Measurements from ENCODE around the gene ELOVL3. TPM values are rescaled to one million over a fixed set of nuclear protein-coding genes. Genes with fewer than 3 reads are reported as not detected.
"Not testable (repeated sequence)": the region's sequence is repeated elsewhere in the genome, so short reads cannot be mapped to it uniquely, and the experiment has no call there.

Gene ELOVL3
- total RNA-seq, 4 donors from 2014 or later: 0.72 to 4.6 (median 2.1) TPM

- TF ChIP-seq CTCF (IDR thresholded peaks at IDR 0.05): no peak
- ATAC-seq (ENCODE audit: low FRiP score): no peak
- no peak for DNase-seq (ENCODE audit: low spot score)
Observed at GRCh38 chr10:102208311-102209035, 17.6 kb upstream of the ELOVL3 start.

- DNase-seq (ENCODE audit: low spot score) (no peak), ATAC-seq (ENCODE audit: low FRiP score) (no peak)
- no peak for TF ChIP-seq CTCF (IDR thresholded peaks at IDR 0.05)
Observed at GRCh38 chr10:102211615-102212299, 14.3 kb upstream of the ELOVL3 start.

DNA sequence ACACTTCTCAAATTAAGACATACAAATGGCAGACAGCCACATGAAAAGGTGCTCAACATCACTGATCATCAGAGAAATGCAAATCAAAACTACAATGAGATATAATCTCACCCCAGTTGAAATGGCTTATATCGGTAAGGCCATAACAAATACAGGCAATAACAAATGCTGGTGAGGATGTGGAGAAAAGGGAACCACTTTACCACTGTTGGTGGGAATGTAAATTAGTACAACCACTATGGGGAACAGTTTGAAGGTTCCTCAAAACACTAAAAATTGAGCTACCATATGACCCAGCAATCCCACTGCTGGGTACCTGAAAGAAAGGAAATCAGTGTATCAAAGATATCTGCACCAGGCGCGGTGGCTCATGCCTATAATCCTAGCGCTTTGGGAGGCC lies 12.5 kb upstream of the ELOVL3 start:
- DNase-seq (ENCODE audit: low spot score); ATAC-seq (ENCODE audit: low FRiP score): not testable (repeated sequence)

- DNase-seq (ENCODE audit: low spot score) (no peak), ATAC-seq (ENCODE audit: low FRiP score) (no peak)
- no peak for TF ChIP-seq CTCF (IDR thresholded peaks at IDR 0.05)
Observed at GRCh38 chr10:102219370-102219769, 6.7 kb upstream of the ELOVL3 start.

- no peak for DNase-seq (ENCODE audit: low spot score)
- TF ChIP-seq CTCF (IDR thresholded peaks at IDR 0.05): no peak
- ATAC-seq (ENCODE audit: low FRiP score): no peak
Observed at GRCh38 chr10:102220612-102221011, 5.5 kb upstream of the ELOVL3 start.

DNA sequence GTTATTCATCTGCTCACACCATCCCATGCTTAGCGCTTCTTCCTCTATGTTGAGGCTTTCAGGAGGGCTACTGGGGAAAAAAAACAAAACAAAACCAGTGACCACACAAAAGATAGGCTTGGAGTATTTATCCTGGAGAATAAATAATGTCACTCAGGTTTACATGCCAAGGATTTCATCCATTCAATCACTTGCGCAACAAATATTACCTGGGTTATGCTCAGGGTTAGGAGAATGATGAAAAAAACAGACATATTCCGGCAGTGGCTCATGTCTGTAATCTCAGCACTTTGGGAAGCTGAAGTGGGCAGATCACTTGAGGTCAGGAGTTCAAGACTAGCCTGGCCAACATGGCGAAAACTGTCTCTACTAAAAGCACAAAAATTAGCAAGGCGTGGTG lies 3.3 kb upstream of the ELOVL3 start:
- no peak for ATAC-seq (ENCODE audit: low FRiP score)

DNA sequence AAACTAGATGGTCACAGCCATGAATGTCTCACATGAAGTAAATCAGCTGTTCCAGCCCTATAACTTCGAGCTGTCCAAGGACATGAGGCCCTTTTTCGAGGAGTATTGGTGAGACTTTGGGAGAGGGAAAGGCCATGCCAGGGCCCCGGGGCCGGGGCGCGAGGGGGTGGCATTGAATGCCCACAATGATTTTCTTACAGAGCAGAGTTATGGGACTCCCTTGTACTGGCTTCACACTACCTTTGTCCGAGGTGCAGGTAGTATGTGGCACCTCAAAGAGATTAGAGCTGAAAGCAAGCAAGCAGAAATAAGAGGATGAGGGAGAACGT lies 407 bp downstream of the ELOVL3 start:
- ATAC-seq (ENCODE audit: low FRiP score) (no peak), DNase-seq (ENCODE audit: low spot score) (no peak)
- TF ChIP-seq CTCF (IDR thresholded peaks at IDR 0.05): no peak

More for the DNA sequence above, 3.3 kb upstream of the ELOVL3 start:
- TF ChIP-seq CTCF (IDR thresholded peaks at IDR 0.05): no peak
- DNase-seq (ENCODE audit: low spot score): no peak
